ENCODE data around the gene BACH2. TPM values are rescaled to one million over a fixed set of nuclear protein-coding genes. Genes with fewer than 3 reads are reported as not detected.

Gene BACH2
- total RNA-seq, 1 donor from 2014 or later, result 3.9 TPM

GRCh38 chr6:90328004-90328403 is 31.4 kb upstream of the BACH2 start:
- DNase-seq (ENCODE audit: low spot score), result no peak
- Histone ChIP-seq H3K9me3 (ENCODE audit: low read depth) (no peaks in the 10 kb centered on the region), H3K27me3 (no peaks in the 10 kb centered on the region), H3K79me2 (ENCODE audit: low read depth) (no peaks in the 10 kb centered on the region), H3K9ac (no peak overlapping the region), H4K20me1 (ENCODE audit: low read depth) (no peaks in the 10 kb centered on the region), H3K4me3 (no peak overlapping the region), H3K4me2 (no peak overlapping the region), H3K36me3 (no peaks in the 10 kb centered on the region), H3K4me1 (peaks cover 9% of the 10 kb centered on the region), H3K27ac (no peak overlapping the region), H3F3A (ENCODE audit: low read depth) (no peaks in the 10 kb centered on the region), H2AFZ (replicated peaks) (no peak overlapping the region)
- peaks cover 2% of the 10 kb centered on the region for H3K9me3 Mint-ChIP-seq
- no peak overlapping the region for H3K27ac Mint-ChIP-seq
- TF ChIP-seq EZH2 (IDR thresholded peaks at IDR 0.05) (no peak), CTCF (IDR thresholded peaks at IDR 0.05) (no peak), EZH2phosphoT487 (IDR thresholded peaks at IDR 0.05) (no peak)
- H3K4me3 Mint-ChIP-seq, result no peak overlapping the region
- peaks cover 9% of the 10 kb centered on the region for H3K4me1 Mint-ChIP-seq
- no peaks in the 10 kb centered on the region for H3K36me3 Mint-ChIP-seq
- peaks cover 2% of the 10 kb centered on the region for H3K27me3 Mint-ChIP-seq (ENCODE audit: insufficient read depth, low read depth)

GRCh38 chr6:90326404-90327057 is 29.9 kb upstream of the BACH2 start:
- H3K27ac Mint-ChIP-seq, result no peak overlapping the region
- no peak overlapping the region for H3K4me2 ChIP-seq
- TF ChIP-seq EZH2phosphoT487 (IDR thresholded peaks at IDR 0.05) (no peak), EZH2 (IDR thresholded peaks at IDR 0.05) (no peak), CTCF (IDR thresholded peaks at IDR 0.05) (no peak)
- no peak overlapping the region for H2AFZ ChIP-seq (replicated peaks)
- H3K27ac ChIP-seq, result no peak overlapping the region
- no peaks in the 10 kb centered on the region for H3K79me2 ChIP-seq (ENCODE audit: low read depth)
- H3K9me3 Mint-ChIP-seq, result no peaks in the 10 kb centered on the region
- peaks cover 2% of the 10 kb centered on the region for H3K27me3 Mint-ChIP-seq (ENCODE audit: insufficient read depth, low read depth)
- no peak overlapping the region for H3K9ac ChIP-seq
- no peak overlapping the region for H3K4me3 Mint-ChIP-seq
- peaks cover 9% of the 10 kb centered on the region for H3K4me1 Mint-ChIP-seq
- no peak overlapping the region for H3K4me3 ChIP-seq
- H3K36me3 ChIP-seq, result no peaks in the 10 kb centered on the region
- no peak for DNase-seq (ENCODE audit: low spot score)
- no peaks in the 10 kb centered on the region for H3F3A ChIP-seq (ENCODE audit: low read depth)
- H3K36me3 Mint-ChIP-seq, result no peaks in the 10 kb centered on the region
- H3K9me3 ChIP-seq (ENCODE audit: low read depth), result no peaks in the 10 kb centered on the region
- no peaks in the 10 kb centered on the region for H4K20me1 ChIP-seq (ENCODE audit: low read depth)
- H3K4me1 ChIP-seq, result peaks cover 9% of the 10 kb centered on the region
- H3K27me3 ChIP-seq, result no peaks in the 10 kb centered on the region

GRCh38 chr6:90323706-90324105 is 27.1 kb upstream of the BACH2 start:
- Histone ChIP-seq H3K36me3 (no peaks in the 10 kb centered on the region), H4K20me1 (ENCODE audit: low read depth) (no peaks in the 10 kb centered on the region), H3K27me3 (no peaks in the 10 kb centered on the region), H3K4me3 (no peak overlapping the region), H2AFZ (replicated peaks) (no peak overlapping the region), H3K79me2 (ENCODE audit: low read depth) (no peaks in the 10 kb centered on the region), H3K4me2 (no peak overlapping the region), H3K27ac (no peak overlapping the region), H3K9me3 (ENCODE audit: low read depth) (no peaks in the 10 kb centered on the region), H3K9ac (no peak overlapping the region), H3F3A (ENCODE audit: low read depth) (no peaks in the 10 kb centered on the region), H3K4me1 (no peaks in the 10 kb centered on the region)
- Mint-ChIP-seq H3K9me3 (no peaks in the 10 kb centered on the region), H3K27me3 (ENCODE audit: insufficient read depth, low read depth) (peaks cover 2% of the 10 kb centered on the region), H3K4me1 (peaks cover 3% of the 10 kb centered on the region), H3K4me3 (no peak overlapping the region), H3K36me3 (no peaks in the 10 kb centered on the region), H3K27ac (no peak overlapping the region)
- no peak for DNase-seq (ENCODE audit: low spot score)
- TF ChIP-seq EZH2phosphoT487 (IDR thresholded peaks at IDR 0.05) (no peak), EZH2 (IDR thresholded peaks at IDR 0.05) (no peak), CTCF (IDR thresholded peaks at IDR 0.05) (no peak)

All from neural progenitor cell (in vitro differentiated cells).